SU-DHL-6 (cell line): ENCODE results near the gene SPRTN.

ENCODE experiments used
- CTCF ChIP-seq: fragments of 200-600 bp; sonication (generic); IDR thresholded peaks from one replicate; pipeline ENCODE4 v1.5.1; 2017; ENCODE audit warnings: antibody characterized with exemption, mild to moderate bottlenecking, low read length, moderate library complexity; ENCODE audit not compliant: insufficient read depth, poor library complexity, severe bottlenecking
- EZH2phosphoT487 ChIP-seq: fragments of 200-600 bp; sonication (generic), shearing (Covaris generic); conservative IDR thresholded peaks from 2 replicates; pipeline ENCODE4 v1.6.1; 2018; ENCODE audit warnings: mild to moderate bottlenecking, antibody characterized with exemption, low read length, moderate library complexity, mixed read lengths

- TF ChIP-seq CTCF (no peak), EZH2phosphoT487 (no peak)
Observed at GRCh38 chr1:231381729-231382128, 43.6 kb downstream of the SPRTN start.
